Smooth muscle cell (in vitro differentiated cells): ENCODE measurements around the gene TMEM255B. TPM values are rescaled to one million over a fixed set of nuclear protein-coding genes. Genes with fewer than 3 reads are reported as not detected.

Experiments
- DNase-seq: peaks from one replicate; lab custom pipeline; 2025; ENCODE audit not compliant: unreplicated experiment; lab: John Stamatoyannopoulos, UW
- H2AFZ ChIP-seq: fragments of 200-600 bp; sonication (generic); 2 replicates; pipeline ENCODE4 v1.6.0; 2016; ENCODE audit warnings: antibody characterized with exemption, low read depth, mild to moderate bottlenecking
- H3F3A ChIP-seq: fragments of 200-600 bp; sonication (generic); 2 replicates; pipeline ENCODE4 v1.6.0; 2017; ENCODE audit warnings: antibody characterized with exemption, low read depth
- H3K27ac ChIP-seq: fragments of 200-600 bp; sonication (generic); 2 replicates; pipeline ENCODE4 v1.5.1; 2016; ENCODE audit warnings: low read depth, mild to moderate bottlenecking
- H3K27me3 ChIP-seq: fragments of 200-600 bp; sonication (generic); 2 replicates; pipeline ENCODE4 v1.6.1; 2016; ENCODE audit warnings: low read depth, mild to moderate bottlenecking
- H3K36me3 ChIP-seq: fragments of 200-600 bp; sonication (generic); 2 replicates; pipeline ENCODE4 v1.5.1; 2016; ENCODE audit warnings: low read depth
- H3K4me1 ChIP-seq: fragments of 200-600 bp; sonication (generic); 2 replicates; pipeline ENCODE4 v1.5.1; 2016; ENCODE audit warnings: low read depth
- H3K4me2 ChIP-seq: fragments of 200-600 bp; sonication (generic); 2 replicates; pipeline ENCODE4 v1.6.0; 2016; ENCODE audit warnings: mild to moderate bottlenecking
- H3K4me3 ChIP-seq: fragments of 200-600 bp; sonication (generic); 2 replicates; pipeline ENCODE4 v1.5.1; 2016; ENCODE audit warnings: mild to moderate bottlenecking
- H3K79me2 ChIP-seq: fragments of 200-600 bp; sonication (generic); 2 replicates; pipeline ENCODE4 v1.6.0; 2016; ENCODE audit warnings: low read depth, mild to moderate bottlenecking
- H3K9ac ChIP-seq: fragments of 200-600 bp; sonication (generic); 2 replicates; pipeline ENCODE4 v1.6.0; 2016; ENCODE audit warnings: low read depth
- H3K9me3 ChIP-seq: fragments of 200-600 bp; sonication (generic); replicated peaks from 2 replicates; pipeline ENCODE4 v1.5.1; 2016; ENCODE audit warnings: low read depth
- H4K20me1 ChIP-seq: fragments of 200-600 bp; sonication (generic); 2 replicates; pipeline ENCODE4 v1.6.0; 2016; ENCODE audit warnings: low read depth
- CTCF ChIP-seq: fragments of 200-600 bp; sonication (generic); IDR thresholded peaks from 2 replicates; pipeline ENCODE4 v1.5.1; 2017; ENCODE audit warnings: borderline replicate concordance, mild to moderate bottlenecking, antibody characterized with exemption; ENCODE audit not compliant: insufficient read depth, poor library complexity, severe bottlenecking
- WGBS: methylation state at CpG from one replicate; pipeline ENCODE4 v1.1.7; 2016; ENCODE audit warnings: low lambda C conversion rate; 5-methylcytosine and 5-hydroxymethylcytosine counted together
- polyA plus RNA-seq: library from polyadenylated mRNA; unstranded; fragments of >200 nt; fragmentation: Nextera tagmentation; extraction: Ambion mirVana; gene quantifications from 2 replicates; pipeline ENCODE4 v1.2.1, GENCODE V29; 2016
- total RNA-seq: library from RNA; depleted of rRNA; stranded (reverse); fragments of >200 nt; gene quantifications from 2 replicates; pipeline ENCODE4 v1.2.3, GENCODE V29; 2014

TMEM255B gene
- total and polyA plus RNA-seq, 2 experiments from 2014 or later = 0.22 to 2.1 TPM

DNA sequence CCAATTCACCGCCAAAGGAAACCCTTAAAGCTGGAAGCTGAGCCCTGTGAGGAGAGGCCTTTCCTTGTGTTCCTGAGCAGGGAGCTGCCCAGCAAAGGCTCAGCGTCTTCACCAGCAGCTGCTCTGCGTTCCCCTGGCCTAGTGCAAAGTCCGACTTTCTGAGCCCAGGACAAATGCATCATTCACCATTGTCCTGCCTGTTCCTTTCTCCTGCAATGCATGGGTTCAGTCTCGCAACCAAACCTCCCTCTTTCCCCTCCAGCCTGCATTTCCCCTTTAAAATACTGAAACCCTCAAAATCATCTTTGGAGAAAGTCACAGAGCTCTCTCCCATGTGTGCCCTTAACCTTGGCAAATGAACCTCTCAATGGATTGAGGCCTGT lies 12.9 kb upstream of the TMEM255B start:
- H3K9ac ChIP-seq = no peak overlapping the region
- H3K4me1 ChIP-seq = no peaks in the 10 kb centered on the region
- H3K9me3 ChIP-seq = no peaks in the 10 kb centered on the region
- H3K4me3 ChIP-seq = no peak overlapping the region
- H3K79me2 ChIP-seq = no peaks in the 10 kb centered on the region
- H4K20me1 ChIP-seq = no peaks in the 10 kb centered on the region
- no peaks in the 10 kb centered on the region for H3K36me3 ChIP-seq
- no peak for TF ChIP-seq CTCF
- no peak for DNase-seq
- no peak overlapping the region for H3K4me2 ChIP-seq
- no peaks in the 10 kb centered on the region for H3K27me3 ChIP-seq
- no peak overlapping the region for H2AFZ ChIP-seq
- no peaks in the 10 kb centered on the region for H3F3A ChIP-seq
- WGBS = 92% methylated on average over 5 of the region's 5 CpGs
- H3K27ac ChIP-seq = no peak overlapping the region

DNA sequence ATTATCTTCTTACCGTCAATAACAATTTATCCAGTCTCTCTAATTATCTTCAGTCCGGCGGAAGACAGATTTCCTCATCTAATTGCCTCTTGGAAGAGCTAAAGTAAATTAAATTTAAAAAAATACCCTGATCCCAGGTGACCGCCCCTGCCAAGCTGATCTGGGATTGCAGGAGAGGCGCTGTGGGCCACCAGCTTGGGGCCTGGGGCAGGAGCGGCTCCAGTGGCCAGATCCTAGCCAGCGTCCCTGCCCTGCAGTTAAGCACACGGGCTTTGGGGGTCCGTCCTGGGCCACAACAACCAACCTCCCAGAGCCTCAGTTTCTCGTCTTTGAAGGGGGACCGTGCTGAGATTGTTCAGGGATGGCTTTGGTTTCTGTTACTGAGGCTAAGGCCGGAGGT lies 12.4 kb upstream of the TMEM255B start:
- Histone ChIP-seq H3K9ac (no peak overlapping the region), H3K27ac (no peak overlapping the region), H3K4me3 (no peak overlapping the region), H4K20me1 (no peaks in the 10 kb centered on the region), H3F3A (no peaks in the 10 kb centered on the region), H3K9me3 (no peaks in the 10 kb centered on the region), H3K36me3 (no peaks in the 10 kb centered on the region), H3K4me1 (no peaks in the 10 kb centered on the region), H3K27me3 (no peaks in the 10 kb centered on the region), H2AFZ (no peak overlapping the region), H3K4me2 (no peak overlapping the region), H3K79me2 (no peaks in the 10 kb centered on the region)
- no peak for DNase-seq
- no peak for TF ChIP-seq CTCF
- WGBS = 82% methylated on average over 12 of the region's 12 CpGs

- no peaks in the 10 kb centered on the region for H3K36me3 ChIP-seq
- no peaks in the 10 kb centered on the region for H3K27me3 ChIP-seq
- H3F3A ChIP-seq = no peaks in the 10 kb centered on the region
- H3K4me2 ChIP-seq = no peak overlapping the region
- no peaks in the 10 kb centered on the region for H3K9me3 ChIP-seq
- H2AFZ ChIP-seq = no peak overlapping the region
- H3K4me1 ChIP-seq = no peaks in the 10 kb centered on the region
- no peak overlapping the region for H3K27ac ChIP-seq
- no peaks in the 10 kb centered on the region for H4K20me1 ChIP-seq
- no peaks in the 10 kb centered on the region for H3K79me2 ChIP-seq
- TF ChIP-seq CTCF = no peak
- no peak overlapping the region for H3K4me3 ChIP-seq
- no peak overlapping the region for H3K9ac ChIP-seq
- DNase-seq = no peak
- 87% methylated on average over 25 of the region's 25 CpGs for WGBS
Measured at GRCh38 chr13:113747291-113747833, 11.7 kb upstream of the TMEM255B start.

- 84% methylated on average over 25 of the region's 25 CpGs for WGBS
- H2AFZ ChIP-seq = no peak overlapping the region
Measured at GRCh38 chr13:113748101-113748861, 10.7 kb upstream of the TMEM255B start.

More at GRCh38 chr13:113748101-113748861, 10.7 kb upstream of the TMEM255B start:
- Histone ChIP-seq H3K9me3 (no peaks in the 10 kb centered on the region), H3K27me3 (no peaks in the 10 kb centered on the region), H3K27ac (no peak overlapping the region), H3K4me1 (no peaks in the 10 kb centered on the region), H3F3A (no peaks in the 10 kb centered on the region), H4K20me1 (no peaks in the 10 kb centered on the region), H3K79me2 (no peaks in the 10 kb centered on the region), H3K9ac (no peak overlapping the region), H3K4me2 (no peak overlapping the region), H3K36me3 (no peaks in the 10 kb centered on the region), H3K4me3 (no peak overlapping the region)
- no peak for DNase-seq
- no peak for TF ChIP-seq CTCF
